Right lobe of liver (tissue), 6 donors: ENCODE measurements around the gene SFPQ. TPM values are rescaled to one million over a fixed set of nuclear protein-coding genes. Genes with fewer than 3 reads are reported as not detected.
A peak's percentile ranks its signal among the peaks of the same experiment; 100 is the strongest.

Experiments
- ATAC-seq, 4 donors: fragments of 200-7000 bp; cut with Tn5 transposase; one replicate each; pipeline ENCODE4 v1.9.1; 2020; ENCODE audit warnings: mild to moderate bottlenecking in 4 of 4, moderate library complexity in 4 of 4
- DNase-seq, 3 donors: peaks; one replicate each; pipeline ENCODE4 v3.0.0-alpha.2; 2020
- H3K27ac ChIP-seq, 3 donors: fragments of 200-600 bp; one replicate each; pipeline ENCODE4 v1.8.0; 2022
- H3K27me3 ChIP-seq, 2 donors: fragments of 200-600 bp; one replicate each; pipeline ENCODE4 v1.8.0; 2022
- H3K36me3 ChIP-seq, 4 donors: fragments of 200-600 bp; sonication (generic) in 1 of 4; one replicate each; pipeline versions ENCODE4 v1.5.1 to v1.8.0; 2017 to 2022; ENCODE audit warnings: control low read depth in 1 of 4
- H3K4me1 ChIP-seq, 4 donors: fragments of 200-600 bp; sonication (generic) in 1 of 4; one replicate each; pipeline versions ENCODE4 v1.5.1 to v1.8.0; 2017 to 2022; ENCODE audit warnings: control low read depth in 1 of 4
- H3K4me3 ChIP-seq, 3 donors: fragments of 200-600 bp; one replicate each; pipeline ENCODE4 v1.8.0; 2022
- H3K9me3 ChIP-seq, 4 donors: fragments of 200-600 bp; sonication (generic) in 1 of 4; one replicate each; pipeline versions ENCODE4 v1.5.1 to v1.8.0; 2017 to 2022; ENCODE audit warnings: control low read depth in 1 of 4
- POLR2A ChIP-seq: fragments of 450-650 bp; IDR thresholded peaks from one replicate; pipeline ENCODE4 v1.6.1; 2017; ENCODE audit warnings: antibody characterized with exemption, mild to moderate bottlenecking
- WGBS: methylation state at CpG from one replicate; pipeline ENCODE4 v1.1.6; 2018; ENCODE audit warnings: low coverage, low lambda C conversion rate; ENCODE audit not compliant: insufficient coverage; ENCODE audit errors: missing lambda C conversion rate; 5-methylcytosine and 5-hydroxymethylcytosine counted together
- intact Hi-C, 2 donors: fragments of 100-400 bp; cut with DNase I; formaldehyde crosslinking; loops; one replicate each; pipeline versions ENCODE4 v1.11.2 to v1.14.1; 2022
- total RNA-seq, 6 experiments: library from RNA; depleted of rRNA in 2 of 6; stranded (reverse); fragments of >200 nt in 2 of 6; fragmentation: NEBNext Ultra II Directional in 3 of 6; extraction: Animal tissue kit (Norgen Biotek cat#: 25700) in 3 of 6; gene quantifications; one replicate each; pipeline versions ENCODE4 v1.1.0 to v1.2.4, GENCODE V29; 2016 to 2023
- TF ChIP-seq, protein P1 (sequence below), 4 donors: fragments of 200-600 bp in 3 of 4; fragments of 450-650 bp in 1 of 4; IDR thresholded peaks; one replicate each; pipeline versions ENCODE4 v1.5.1 to v1.8.0; 2016 to 2022; ENCODE audit warnings: antibody characterized with exemption in 4 of 4, mild to moderate bottlenecking in 2 of 4
- donor health status: DM: no; HTN: yes; CAD: no.
- donor health status: DM: no; HTN: no; CAD: no.
- donor health status: DM: no; HTN: no; CAD: no.
- donor health status: DM: no; HTN: yes; CAD: no.
- donor health status: DM: no; HTN: yes; CAD: no.

Gene SFPQ
- total RNA-seq, 6 experiments from 2014 or later = 48.4 to 99.6 (median 73.2) TPM

DNA sequence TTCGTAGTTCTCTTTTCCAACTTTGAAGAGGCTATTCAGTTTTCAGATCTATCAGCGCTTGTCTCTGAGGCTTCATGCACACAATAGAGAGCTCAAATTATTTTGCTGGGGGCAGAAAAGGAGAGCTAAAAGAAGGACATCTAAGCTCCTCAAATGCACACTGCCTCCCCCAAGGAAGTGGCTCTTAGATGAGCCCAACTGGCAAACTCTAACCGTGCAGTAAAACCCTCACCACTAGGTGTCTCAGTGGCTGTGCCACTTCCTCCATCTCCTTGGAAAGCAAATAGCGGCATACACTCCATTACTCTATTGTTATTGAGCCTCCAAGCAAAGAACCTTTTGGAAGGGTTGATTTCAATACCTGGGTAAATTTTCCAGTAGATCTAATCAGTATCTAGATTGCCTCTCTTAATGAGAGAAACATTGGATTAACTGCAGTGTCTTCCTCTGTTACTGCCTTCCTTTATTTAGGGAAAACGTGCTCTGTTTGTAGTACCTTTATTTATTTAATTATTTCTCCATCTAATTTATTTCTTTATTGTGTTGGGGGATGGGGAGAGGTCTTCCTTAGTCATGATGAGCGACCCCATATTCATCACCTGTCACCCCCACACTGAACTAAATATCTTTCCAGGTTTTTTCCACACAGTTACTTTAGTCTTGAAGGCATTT, 9.2 kb upstream of the SFPQ start:
- ATAC-seq (peak; percentile 99 to 100 (median 100)), DNase-seq (peak in 2 of 3 donors; percentile 38 to 64)
- Histone ChIP-seq H3K9me3 (no peaks in the 10 kb centered on the region), H3K4me1 (no peaks in the 10 kb centered on the region), H3K36me3 (no peaks in the 10 kb centered on the region), H3K27ac (no peak overlapping the region), H3K4me3 (no peak overlapping the region), H3K27me3 (no peaks in the 10 kb centered on the region)
- 18% methylated on average over 6 of the region's 6 CpGs for WGBS
- no peak for TF ChIP-seq POLR2A
- TF ChIP-seq, protein P1, sequence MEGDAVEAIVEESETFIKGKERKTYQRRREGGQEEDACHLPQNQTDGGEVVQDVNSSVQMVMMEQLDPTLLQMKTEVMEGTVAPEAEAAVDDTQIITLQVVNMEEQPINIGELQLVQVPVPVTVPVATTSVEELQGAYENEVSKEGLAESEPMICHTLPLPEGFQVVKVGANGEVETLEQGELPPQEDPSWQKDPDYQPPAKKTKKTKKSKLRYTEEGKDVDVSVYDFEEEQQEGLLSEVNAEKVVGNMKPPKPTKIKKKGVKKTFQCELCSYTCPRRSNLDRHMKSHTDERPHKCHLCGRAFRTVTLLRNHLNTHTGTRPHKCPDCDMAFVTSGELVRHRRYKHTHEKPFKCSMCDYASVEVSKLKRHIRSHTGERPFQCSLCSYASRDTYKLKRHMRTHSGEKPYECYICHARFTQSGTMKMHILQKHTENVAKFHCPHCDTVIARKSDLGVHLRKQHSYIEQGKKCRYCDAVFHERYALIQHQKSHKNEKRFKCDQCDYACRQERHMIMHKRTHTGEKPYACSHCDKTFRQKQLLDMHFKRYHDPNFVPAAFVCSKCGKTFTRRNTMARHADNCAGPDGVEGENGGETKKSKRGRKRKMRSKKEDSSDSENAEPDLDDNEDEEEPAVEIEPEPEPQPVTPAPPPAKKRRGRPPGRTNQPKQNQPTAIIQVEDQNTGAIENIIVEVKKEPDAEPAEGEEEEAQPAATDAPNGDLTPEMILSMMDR (IDR thresholded peaks at IDR 0.05) = peak; percentile 81 to 95 (median 94)
- intact Hi-C loops = loop anchor here in 1 of 2 donors (10.0 kb wide), 2 partner anchors 93 to 363 kb away; no protein-coding TSS in a partner anchor

DNA sequence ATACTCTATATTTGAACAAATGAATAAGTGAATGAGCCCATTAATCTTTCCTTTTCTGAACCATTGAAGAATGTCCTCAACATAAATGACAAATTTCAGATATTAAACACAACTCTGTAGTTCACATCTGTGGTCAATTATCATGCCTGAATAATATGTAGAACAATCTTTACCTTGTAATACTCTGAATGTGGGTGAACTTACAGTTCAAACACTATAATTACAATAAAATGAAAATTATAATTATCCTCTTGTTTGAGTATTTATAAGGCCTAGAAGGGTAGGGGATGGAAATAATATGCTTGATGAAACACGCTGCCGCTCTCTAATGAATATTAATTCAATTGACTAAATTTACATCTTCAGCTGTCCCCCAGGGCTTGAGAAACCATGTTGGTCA, 8.7 kb upstream of the SFPQ start:
- intact Hi-C loops = loop anchor here in 1 of 2 donors (10.0 kb wide), 2 partner anchors 93 to 363 kb away; no protein-coding TSS in a partner anchor

DNA sequence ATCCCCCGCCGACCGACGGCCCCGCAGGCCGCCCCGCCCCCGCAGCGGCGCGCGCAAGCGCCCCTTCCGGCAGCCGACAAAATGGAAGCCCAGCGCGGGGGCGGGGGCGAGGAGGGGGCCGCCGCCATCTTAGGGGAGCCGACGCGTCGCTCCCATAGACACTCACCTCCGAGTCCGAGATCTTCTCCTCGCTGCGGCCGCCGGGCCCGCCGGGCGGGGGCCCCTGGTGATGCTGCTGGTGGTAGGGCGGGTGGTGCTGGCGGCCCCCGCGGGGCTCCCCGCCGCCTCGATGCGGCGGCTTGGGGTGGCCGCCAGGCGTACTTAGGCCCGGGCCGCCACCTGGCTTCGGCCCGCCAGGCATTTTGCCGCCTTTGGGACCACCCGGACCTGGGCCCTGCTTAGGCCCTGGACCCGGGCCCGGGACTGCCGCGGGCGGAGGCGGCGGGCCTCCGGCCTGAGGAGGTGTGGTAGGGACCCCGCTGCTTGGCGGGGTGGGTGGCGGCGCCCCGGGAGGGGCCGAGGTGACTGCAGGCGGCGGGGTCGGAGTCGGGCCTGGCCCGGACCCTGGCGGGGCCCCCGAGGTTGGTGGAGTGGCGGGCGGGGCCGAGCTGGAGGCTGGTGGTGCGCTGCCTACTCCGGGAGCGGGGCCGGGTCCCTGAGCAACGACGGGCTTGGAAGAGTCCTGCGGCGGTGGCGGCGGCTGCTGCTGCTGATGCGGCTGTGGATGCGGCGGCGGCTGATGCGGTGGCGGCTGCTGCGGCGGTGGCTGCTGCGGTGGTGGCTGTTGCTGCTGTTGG, 691 bp downstream of the SFPQ start:
- peak; percentile 55 to 66 (median 62) for ATAC-seq
- Histone ChIP-seq H3K4me1 (peaks cover 0 to 39% (median 17%) of the 10 kb centered on the region in 4 donors), H3K9me3 (no peaks in the 10 kb centered on the region), H3K27ac (peak overlapping the region; percentile 99 to 100 (median 100)), H3K36me3 (peaks cover 4 to 37% (median 23%) of the 10 kb centered on the region in 4 donors), H3K4me3 (peak overlapping the region; percentile 96 to 98 (median 97)), H3K27me3 (no peaks in the 10 kb centered on the region)
- peak; percentile 44 for TF ChIP-seq POLR2A
- TF ChIP-seq, protein P1 (IDR thresholded peaks at IDR 0.05) = peak in 3 of 4 donors; percentile 25 to 44 (median 26)
- intact Hi-C loops = no loop called here
- DNase-seq = peak; percentile 86 to 88 (median 88)
- WGBS = 0% methylated on average over 6 of the region's 94 CpGs

More for the DNA sequence above, 8.7 kb upstream of the SFPQ start:
- ATAC-seq = no peak
- WGBS = 10% methylated on average over 2 of the region's 2 CpGs
- no peaks in the 10 kb centered on the region for H3K27me3 ChIP-seq
- H3K4me1 ChIP-seq = no peaks in the 10 kb centered on the region
- no peaks in the 10 kb centered on the region for H3K36me3 ChIP-seq
- H3K9me3 ChIP-seq = no peaks in the 10 kb centered on the region
- no peak for TF ChIP-seq POLR2A
- TF ChIP-seq, protein P1 (IDR thresholded peaks at IDR 0.05) = no peak
- no peak overlapping the region for H3K27ac ChIP-seq
- H3K4me3 ChIP-seq = no peak overlapping the region
- no peak for DNase-seq

DNA sequence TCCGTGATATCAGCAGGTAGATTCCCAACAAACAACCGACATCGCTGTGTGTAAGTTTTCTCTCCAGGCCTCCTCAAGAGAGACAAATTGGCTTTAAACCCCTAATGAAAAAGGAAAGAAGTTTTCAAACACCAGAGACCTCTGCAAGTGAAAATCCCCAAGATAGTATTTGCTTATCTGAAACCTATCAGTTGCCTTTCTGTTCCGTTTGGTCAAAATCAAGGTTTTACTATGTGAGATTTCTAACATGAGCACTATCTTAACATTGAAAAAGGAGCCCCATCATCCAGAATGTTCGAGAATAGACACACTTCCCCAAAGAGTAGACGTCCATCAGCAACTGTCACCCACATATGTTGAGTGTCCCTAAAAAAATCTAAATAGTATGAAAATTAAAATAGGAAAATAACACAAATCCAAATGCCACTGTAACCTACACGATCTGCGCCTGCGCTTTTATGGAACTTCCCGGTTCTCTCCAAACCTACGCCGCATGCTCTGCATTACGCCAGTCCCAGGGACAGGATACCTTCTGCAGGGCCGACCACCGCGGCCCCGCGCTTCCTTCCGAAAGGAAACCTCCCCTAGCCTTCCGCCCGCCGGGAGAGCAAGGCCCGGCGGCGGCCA, 1.4 kb downstream of the SFPQ start:
- Histone ChIP-seq H3K36me3 (peaks cover 12 to 44% (median 28%) of the 10 kb centered on the region in 4 donors), H3K9me3 (no peaks in the 10 kb centered on the region), H3K27ac (peak overlapping the region; percentile 99 to 100 (median 100)), H3K4me1 (peaks cover 0 to 46% (median 19%) of the 10 kb centered on the region in 4 donors), H3K27me3 (no peaks in the 10 kb centered on the region), H3K4me3 (peak overlapping the region; percentile 96 to 98 (median 97))
- no peak for DNase-seq
- ATAC-seq = no peak
- TF ChIP-seq POLR2A = no peak
- TF ChIP-seq, protein P1 (IDR thresholded peaks at IDR 0.05) = no peak
- intact Hi-C loops = no loop called here
- 0% methylated on average over 22 of the region's 25 CpGs for WGBS
